Measurements from ENCODE around the gene CYP46A1.

- TF ChIP-seq, protein P1, sequence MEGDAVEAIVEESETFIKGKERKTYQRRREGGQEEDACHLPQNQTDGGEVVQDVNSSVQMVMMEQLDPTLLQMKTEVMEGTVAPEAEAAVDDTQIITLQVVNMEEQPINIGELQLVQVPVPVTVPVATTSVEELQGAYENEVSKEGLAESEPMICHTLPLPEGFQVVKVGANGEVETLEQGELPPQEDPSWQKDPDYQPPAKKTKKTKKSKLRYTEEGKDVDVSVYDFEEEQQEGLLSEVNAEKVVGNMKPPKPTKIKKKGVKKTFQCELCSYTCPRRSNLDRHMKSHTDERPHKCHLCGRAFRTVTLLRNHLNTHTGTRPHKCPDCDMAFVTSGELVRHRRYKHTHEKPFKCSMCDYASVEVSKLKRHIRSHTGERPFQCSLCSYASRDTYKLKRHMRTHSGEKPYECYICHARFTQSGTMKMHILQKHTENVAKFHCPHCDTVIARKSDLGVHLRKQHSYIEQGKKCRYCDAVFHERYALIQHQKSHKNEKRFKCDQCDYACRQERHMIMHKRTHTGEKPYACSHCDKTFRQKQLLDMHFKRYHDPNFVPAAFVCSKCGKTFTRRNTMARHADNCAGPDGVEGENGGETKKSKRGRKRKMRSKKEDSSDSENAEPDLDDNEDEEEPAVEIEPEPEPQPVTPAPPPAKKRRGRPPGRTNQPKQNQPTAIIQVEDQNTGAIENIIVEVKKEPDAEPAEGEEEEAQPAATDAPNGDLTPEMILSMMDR (IDR thresholded peaks at IDR 0.05): no peak
- no peak for TF ChIP-seq SIN3A (IDR thresholded peaks at IDR 0.05; ENCODE audit: borderline replicate concordance, insufficient read depth, low read depth, low read length)
Observed at GRCh38 chr14:99648027-99648784, 35.9 kb upstream of the CYP46A1 start.

Measured in Panc1 (cell line).